GM18873 (cell line): Measurements from ENCODE around the gene HOOK2.
"Not testable (repeated sequence)": the region's sequence is repeated elsewhere in the genome, so short reads cannot be mapped to it uniquely, and the experiment has no call there.

Experiments
- ATAC-seq: cut with Tn5 transposase; IDR thresholded peaks from one replicate; pipeline ENCODE4 v1.9.1; 2021; ENCODE audit warnings: mild to moderate bottlenecking, moderate library complexity, moderate number of reproducible peaks; ENCODE audit not compliant: unreplicated experiment, low FRiP score

HOOK2 gene

GRCh38 chr19:12774588-12775555 is at the start of gene HOOK2:
TSS of gene HOOK2 (minus strand) at chr19:12775552. CDS start at chr19:12775449, 103 bp downstream.
- no peak for ATAC-seq

- ATAC-seq, result no peak
Measured at GRCh38 chr19:12821761-12822160, 46.4 kb upstream of the HOOK2 start.

- not testable (repeated sequence) for ATAC-seq
Measured at GRCh38 chr19:12817810-12818209, 42.5 kb upstream of the HOOK2 start.

- not testable (repeated sequence) for ATAC-seq
Measured at GRCh38 chr19:12817188-12817587, 41.8 kb upstream of the HOOK2 start.

- no peak for ATAC-seq
Measured at GRCh38 chr19:12815088-12815487, 39.7 kb upstream of the HOOK2 start.

GRCh38 chr19:12806242-12807081 is 31.1 kb upstream of the HOOK2 start, which contains the start of gene RNASEH2A:
TSS of gene RNASEH2A (plus strand) at chr19:12806584. CDS start at chr19:12806674, 90 bp downstream.
- no peak for ATAC-seq

GRCh38 chr19:12804051-12804450 is 28.7 kb upstream of the HOOK2 start:
- no peak for ATAC-seq

- ATAC-seq, result no peak
Measured at GRCh38 chr19:12802267-12803106, 27.1 kb upstream of the HOOK2 start.

- no peak for ATAC-seq
Measured at GRCh38 chr19:12801466-12802266, 26.3 kb upstream of the HOOK2 start, which contains the start of the genes PRDX2 and THSD8. TSS of gene PRDX2 (minus strand) at chr19:12801800. CDS start at chr19:12801261, 539 bp downstream. TSS of gene THSD8 (plus strand) at chr19:12802069. CDS start at chr19:12802072, 3 bp downstream.

GRCh38 chr19:12800923-12801465 is 25.6 kb upstream of the HOOK2 start:
- ATAC-seq, result no peak

- ATAC-seq, result no peak
Measured at GRCh38 chr19:12800466-12800770, 25.1 kb upstream of the HOOK2 start.

- no peak for ATAC-seq
Measured at GRCh38 chr19:12799742-12800465, 24.6 kb upstream of the HOOK2 start.

- not testable (repeated sequence) for ATAC-seq
Measured at GRCh38 chr19:12797607-12798006, 22.3 kb upstream of the HOOK2 start.

- no peak for ATAC-seq
Measured at GRCh38 chr19:12797141-12797587, 21.8 kb upstream of the HOOK2 start.

- ATAC-seq, result no peak
Measured at GRCh38 chr19:12796146-12797071, 21.1 kb upstream of the HOOK2 start.

- no peak for ATAC-seq
Measured at GRCh38 chr19:12794971-12795381, 19.6 kb upstream of the HOOK2 start.
